HG03280 (cell line): ENCODE measurements around the gene PLCL1.

Experiments used
- ATAC-seq: cut with Tn5 transposase; IDR thresholded peaks from one replicate; pipeline ENCODE4 v1.9.1; 2021; ENCODE audit warnings: mild to moderate bottlenecking, moderate library complexity; ENCODE audit not compliant: unreplicated experiment

The PLCL1 gene

DNA sequence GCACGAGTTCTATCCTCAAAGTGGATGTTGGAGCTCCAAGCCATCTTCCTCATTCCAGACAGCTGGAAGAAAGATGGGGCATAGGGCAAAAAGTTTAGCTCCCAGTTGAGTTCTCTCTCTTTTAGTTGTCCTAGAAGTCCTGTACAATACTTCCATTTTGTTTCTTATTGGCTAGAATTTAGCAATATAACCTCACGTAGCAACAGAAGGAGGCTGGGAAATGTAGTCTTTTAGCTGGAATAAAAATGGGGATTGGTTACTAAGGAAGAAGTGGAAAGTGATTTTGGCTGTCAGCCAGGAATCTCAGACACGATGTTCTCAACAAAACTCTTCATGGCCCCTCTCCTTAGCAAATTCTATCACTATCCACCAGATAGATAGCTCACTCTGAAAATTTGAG is 79.9 kb downstream of the PLCL1 start:
- no peak for ATAC-seq

DNA sequence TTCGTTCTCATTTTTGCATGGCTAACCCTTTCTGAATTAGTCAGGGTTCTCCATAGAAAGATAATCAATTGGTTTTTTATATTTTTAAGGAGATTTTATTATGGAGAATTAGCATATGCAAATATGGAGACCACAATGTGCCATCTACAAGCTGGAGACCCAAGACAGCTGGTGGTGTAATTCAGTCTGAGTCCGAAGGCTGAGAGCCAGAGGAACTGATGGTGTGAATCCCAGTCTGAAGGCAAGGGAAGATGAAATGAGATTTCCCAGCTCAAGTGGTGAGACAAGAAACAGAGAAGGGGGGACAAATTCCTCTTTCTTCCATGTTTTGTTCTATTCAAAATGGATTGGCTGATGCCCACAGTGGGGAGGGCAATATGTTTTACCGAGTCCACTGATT is 80.7 kb downstream of the PLCL1 start:
- no peak for ATAC-seq

GRCh38 chr2:197885587-197885986 is 81.2 kb downstream of the PLCL1 start:
- ATAC-seq: no peak

- no peak for ATAC-seq
Measured at GRCh38 chr2:197888321-197888720, 83.9 kb downstream of the PLCL1 start.

DNA sequence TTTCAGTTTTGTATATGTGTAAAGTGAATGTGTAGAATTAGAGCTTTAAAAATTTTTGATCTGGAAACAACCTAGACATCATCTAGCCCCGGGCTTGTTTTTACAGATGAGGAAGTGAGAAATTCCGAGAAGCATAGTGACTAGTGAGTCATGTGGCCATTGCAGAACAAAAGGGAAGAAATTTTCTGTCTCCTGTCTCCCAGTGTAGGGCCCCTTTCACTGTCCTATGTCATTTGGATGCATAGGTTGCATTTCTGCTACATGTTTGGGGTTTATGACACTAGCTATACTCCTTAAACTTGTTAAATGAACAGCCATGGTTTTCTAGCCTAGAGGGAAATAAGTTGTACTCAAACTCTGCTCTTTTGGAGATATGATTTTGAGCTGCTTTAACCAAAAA is 84.6 kb downstream of the PLCL1 start:
- ATAC-seq: peak; percentile 93

DNA sequence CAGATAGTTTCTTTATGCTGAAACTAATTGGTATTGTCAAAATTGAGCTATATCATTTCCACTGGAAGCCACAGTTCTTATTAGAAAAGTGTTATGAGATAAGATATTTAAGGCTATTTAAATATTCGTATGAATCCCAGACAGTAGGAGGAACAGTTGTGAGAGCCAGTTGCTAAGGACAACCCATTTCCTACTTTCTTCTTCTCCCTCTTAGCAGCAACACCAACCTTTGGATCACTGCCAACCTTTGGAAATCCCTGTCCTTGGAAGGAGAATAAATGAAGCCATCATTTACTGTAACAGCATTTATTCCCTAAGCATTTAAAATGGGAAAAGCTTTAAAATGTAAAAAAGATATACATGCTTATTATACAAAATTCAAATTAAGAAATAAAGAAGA is 85.8 kb downstream of the PLCL1 start:
- no peak for ATAC-seq

- no peak for ATAC-seq
Measured at GRCh38 chr2:197891897-197892442, 87.6 kb downstream of the PLCL1 start.

DNA sequence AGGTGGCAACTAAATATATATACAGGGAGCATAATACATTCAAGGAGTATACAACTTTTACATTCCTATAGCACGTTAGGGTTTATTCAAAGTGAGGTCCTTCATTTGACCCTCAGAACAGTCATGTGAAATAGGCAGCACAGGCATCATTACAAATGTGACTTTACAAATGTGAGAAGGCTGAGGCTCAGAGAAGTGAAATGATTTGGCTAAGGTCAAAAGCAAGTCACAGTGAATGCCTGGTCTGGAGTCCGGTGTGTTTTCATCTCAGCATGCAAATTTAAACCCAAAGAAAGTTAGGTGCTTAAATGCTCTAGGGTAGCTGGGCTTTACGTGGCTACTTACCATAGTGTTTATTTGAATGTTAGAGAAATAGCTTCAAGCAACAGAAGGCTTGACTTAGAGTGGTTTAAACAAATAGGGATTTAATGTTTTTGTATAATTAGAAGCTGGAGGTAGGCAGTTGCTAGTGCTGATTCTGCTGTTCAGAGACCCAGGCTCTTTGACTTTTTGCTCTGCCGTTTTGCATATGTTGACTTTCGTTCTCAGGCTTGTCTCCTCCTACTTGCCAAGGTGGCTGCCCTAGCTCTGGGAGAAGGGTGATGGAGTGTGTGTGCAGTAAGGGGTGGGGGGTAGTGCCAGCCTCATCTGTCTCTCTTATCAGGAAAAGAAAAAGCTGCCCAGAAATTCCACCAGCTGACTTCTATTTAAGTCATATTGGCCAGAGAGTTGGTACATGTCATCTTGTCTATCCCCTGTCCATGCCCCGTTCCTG is 89.2 kb downstream of the PLCL1 start:
- no peak for ATAC-seq

DNA sequence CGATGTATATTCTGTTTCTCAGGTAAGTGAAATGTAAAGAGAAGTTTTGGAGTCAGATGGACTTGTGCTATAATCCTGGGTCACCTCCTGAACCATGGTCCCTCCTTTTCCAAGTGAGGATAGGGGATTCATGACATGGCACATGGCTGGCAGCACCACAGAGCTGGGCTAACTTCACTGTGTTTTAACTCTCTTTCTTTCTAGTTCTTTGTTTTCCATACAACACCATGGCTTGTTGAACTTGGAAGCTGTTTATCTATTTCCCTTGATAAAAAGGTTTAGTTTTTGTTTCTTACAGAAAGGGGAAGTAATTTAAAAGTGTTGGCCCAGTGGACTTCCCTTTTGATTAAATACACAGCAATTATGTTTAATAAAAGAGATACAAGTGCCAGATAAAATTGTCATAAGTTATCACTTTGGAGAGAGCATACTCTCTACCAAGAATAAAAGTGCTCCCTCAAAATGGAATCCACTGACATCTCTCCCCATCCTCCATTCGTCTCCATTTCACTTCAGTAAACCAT is 90.4 kb downstream of the PLCL1 start:
- no peak for ATAC-seq

DNA sequence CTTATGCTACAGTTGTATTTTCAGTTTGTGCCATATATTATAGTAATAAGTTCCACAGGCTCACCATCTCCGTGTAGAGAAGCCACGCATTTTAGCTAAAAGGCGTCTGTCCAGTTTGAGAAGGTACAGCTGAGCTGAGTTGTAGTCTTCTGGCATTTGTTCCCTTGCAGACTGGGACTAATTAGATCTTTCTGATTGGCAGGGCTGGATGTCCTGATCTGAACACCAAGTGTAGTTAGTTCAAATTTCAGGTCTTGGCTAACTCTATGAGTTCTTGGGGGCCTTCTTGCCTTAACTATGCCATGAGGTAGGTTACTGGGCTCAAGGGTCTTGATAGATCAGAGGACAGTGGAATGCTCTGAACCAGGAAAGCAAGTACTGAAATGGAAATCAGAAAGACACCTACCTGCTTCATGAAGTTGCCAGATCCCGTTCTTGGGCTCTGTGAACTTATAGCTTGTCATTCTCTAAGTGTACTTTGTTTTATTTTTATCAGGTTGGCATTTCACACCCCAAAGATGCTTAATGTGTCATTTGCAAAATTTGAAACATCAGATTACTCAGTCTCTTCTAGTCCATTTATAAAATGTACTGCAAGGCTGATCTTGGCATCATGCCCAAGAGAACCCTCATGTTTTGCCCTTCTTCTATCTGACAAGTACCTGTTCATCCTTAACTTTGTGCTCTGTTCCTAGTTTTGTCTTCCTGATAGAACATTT is 93.7 kb downstream of the PLCL1 start:
- no peak for ATAC-seq

DNA sequence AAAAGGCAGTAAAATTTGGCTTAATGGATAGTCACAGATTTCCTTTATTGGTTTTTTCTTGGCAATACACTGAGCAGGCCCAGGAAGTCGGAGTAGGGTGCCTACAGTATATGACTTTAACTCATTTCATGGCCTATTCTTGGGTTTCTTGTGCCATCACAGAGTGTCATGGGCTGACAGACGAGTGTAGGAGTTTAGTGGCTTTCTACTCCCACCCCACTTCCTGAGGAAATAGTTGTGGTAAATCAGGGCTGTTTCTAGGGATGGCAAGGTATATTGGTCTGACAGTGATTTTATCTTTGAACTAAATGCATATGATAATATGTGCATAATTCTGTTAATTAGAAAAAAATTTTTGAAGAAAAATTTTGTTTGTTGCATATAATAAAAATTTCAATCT is 100.1 kb downstream of the PLCL1 start:
- no peak for ATAC-seq

DNA sequence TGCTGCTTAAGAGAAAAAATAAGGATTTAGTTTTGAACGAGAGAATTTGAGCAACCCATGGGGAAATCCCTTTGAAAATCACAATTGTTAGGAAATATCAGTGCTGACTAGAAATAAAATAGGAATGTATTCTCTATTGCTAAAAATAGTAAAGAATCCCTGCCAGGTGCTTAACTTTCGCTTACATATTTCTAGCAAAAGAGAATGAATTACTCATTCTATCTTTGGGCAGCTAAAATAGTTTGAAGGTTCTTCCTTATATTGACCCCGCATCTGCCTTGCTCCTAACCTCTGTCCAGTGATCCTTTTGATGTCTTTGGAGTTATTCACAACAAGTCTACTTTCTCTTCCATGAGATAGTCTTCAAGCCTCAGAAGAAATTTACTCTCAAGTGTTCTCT is 103.8 kb downstream of the PLCL1 start:
- ATAC-seq: no peak

- ATAC-seq: no peak
Measured at GRCh38 chr2:197908990-197909776, 104.8 kb downstream of the PLCL1 start.

- no peak for ATAC-seq
Measured at GRCh38 chr2:197911667-197912066, 107.3 kb downstream of the PLCL1 start.

GRCh38 chr2:197913084-197913483 is 108.7 kb downstream of the PLCL1 start:
- ATAC-seq: no peak

GRCh38 chr2:197914778-197915177 is 110.4 kb downstream of the PLCL1 start:
- no peak for ATAC-seq

GRCh38 chr2:197915548-197916265 is 111.3 kb downstream of the PLCL1 start:
- ATAC-seq: no peak

- no peak for ATAC-seq
Measured at GRCh38 chr2:197919487-197919886, 115.1 kb downstream of the PLCL1 start.

GRCh38 chr2:197920088-197920487 is 115.7 kb downstream of the PLCL1 start:
- no peak for ATAC-seq

- no peak for ATAC-seq
Measured at GRCh38 chr2:197920592-197921201, 116.3 kb downstream of the PLCL1 start.
